NCI-H460 (cell line): Measurements from ENCODE around the gene SLC38A1. TPM values are rescaled to one million over a fixed set of nuclear protein-coding genes. Genes with fewer than 3 reads are reported as not detected.

Source experiments
- DNase-seq: peaks from one replicate; pipeline ENCODE4 v3.0.0-alpha.2; 2016; ENCODE audit warnings: low read depth; ENCODE audit errors: extremely low read depth
- total RNA-seq: library from RNA; depleted of rRNA; stranded (reverse); fragments of >200 nt; shearing (Covaris generic); gene quantifications from 2 replicates; pipeline ENCODE4 v1.2.3, GENCODE V29; 2014; rRNA removed

Gene SLC38A1
- total RNA-seq, 1 experiment from 2014 or later, result 305 TPM

GRCh38 chr12:46148327-46149078 lies 120.3 kb downstream of the SLC38A1 start:
- DNase-seq, result no peak

- DNase-seq, result no peak
These were observed 121.7 kb downstream of the SLC38A1 start for GRCh38 chr12:46147144-46147543.

- no peak for DNase-seq
These were observed 123.0 kb downstream of the SLC38A1 start for GRCh38 chr12:46145881-46146280.

- DNase-seq, result no peak
These were observed 124.4 kb downstream of the SLC38A1 start for GRCh38 chr12:46144433-46144832.

GRCh38 chr12:46136249-46136648 lies 132.6 kb downstream of the SLC38A1 start:
- DNase-seq, result no peak

- no peak for DNase-seq
These were observed 133.1 kb downstream of the SLC38A1 start for GRCh38 chr12:46135750-46136149.

GRCh38 chr12:46134852-46135251 lies 134.0 kb downstream of the SLC38A1 start:
- DNase-seq, result no peak

- no peak for DNase-seq
These were observed 134.5 kb downstream of the SLC38A1 start for GRCh38 chr12:46134205-46134811.

- no peak for DNase-seq
These were observed 135.1 kb downstream of the SLC38A1 start for GRCh38 chr12:46133751-46134150.

Other genes starting within 250 kb of the SLC38A1 start
- 745 and 826 TPM in 2 replicates for gene SLC38A2, start 103.7 kb upstream of the SLC38A1 start, total RNA-seq